Neural progenitor cell (in vitro differentiated cells): Measurements from ENCODE around the gene NDEL1. TPM values are rescaled to one million over a fixed set of nuclear protein-coding genes. Genes with fewer than 3 reads are reported as not detected.

Source experiments
- DNase-seq: peaks from one replicate; pipeline ENCODE4 v3.0.0-alpha.2; 2016; ENCODE audit warnings: low spot score
- H2AFZ ChIP-seq: fragments of 200-600 bp; sonication (generic); replicated peaks from 2 replicates; pipeline ENCODE4 v1.6.1; 2016; ENCODE audit warnings: antibody characterized with exemption
- H3F3A ChIP-seq: fragments of 200-600 bp; sonication (generic); 2 replicates; pipeline ENCODE4 v1.6.1; 2016; ENCODE audit warnings: antibody characterized with exemption, low read depth
- H3K27ac ChIP-seq: fragments of 200-600 bp; sonication (generic); 2 replicates; pipeline ENCODE4 v1.5.1; 2016; ENCODE audit warnings: mild to moderate bottlenecking
- H3K27me3 ChIP-seq: fragments of 200-600 bp; sonication (generic); 2 replicates; pipeline ENCODE4 v1.6.1; 2016; ENCODE audit warnings: mild to moderate bottlenecking, moderate library complexity
- H3K36me3 ChIP-seq: fragments of 200-600 bp; sonication (generic); 2 replicates; pipeline ENCODE4 v1.5.1; 2016
- H3K4me1 ChIP-seq: fragments of 200-600 bp; sonication (generic); 2 replicates; pipeline ENCODE4 v1.6.1; 2016; ENCODE audit warnings: mixed run types
- H3K4me2 ChIP-seq: fragments of 200-600 bp; sonication (generic); 2 replicates; pipeline ENCODE4 v1.6.1; 2016
- H3K4me3 ChIP-seq: fragments of 200-600 bp; sonication (generic); 2 replicates; pipeline ENCODE4 v1.5.1; 2016
- H3K79me2 ChIP-seq: fragments of 200-600 bp; sonication (generic); 2 replicates; pipeline ENCODE4 v1.6.1; 2016; ENCODE audit warnings: low read depth
- H3K9ac ChIP-seq: fragments of 200-600 bp; sonication (generic); 2 replicates; pipeline ENCODE4 v1.6.1; 2016
- H3K9me3 ChIP-seq: fragments of 200-600 bp; sonication (generic); 2 replicates; pipeline ENCODE4 v1.5.1; 2016; ENCODE audit warnings: low read depth
- H4K20me1 ChIP-seq: fragments of 200-600 bp; sonication (generic); 2 replicates; pipeline ENCODE4 v1.6.1; 2016; ENCODE audit warnings: low read depth
- H3K27ac Mint-ChIP-seq: 3 replicates; pipeline ENCODE4 v1.8.0; 2021; ENCODE audit warnings: mixed read lengths
- H3K27me3 Mint-ChIP-seq: 2 replicates; pipeline ENCODE4 v1.8.0; 2022; ENCODE audit warnings: low read depth, mild to moderate bottlenecking, inconsistent platforms, moderate library complexity, mixed read lengths; ENCODE audit not compliant: insufficient read depth
- H3K36me3 Mint-ChIP-seq: 3 replicates; pipeline ENCODE4 v1.8.0; 2021; ENCODE audit warnings: mixed read lengths
- H3K4me1 Mint-ChIP-seq: 3 replicates; pipeline ENCODE4 v1.8.0; 2021; ENCODE audit warnings: mixed read lengths
- H3K4me3 Mint-ChIP-seq: 3 replicates; pipeline ENCODE4 v1.8.0; 2021; ENCODE audit warnings: mild to moderate bottlenecking, moderate library complexity, mixed read lengths
- H3K9me3 Mint-ChIP-seq: 3 replicates; pipeline ENCODE4 v1.8.0; 2020; ENCODE audit warnings: mixed read lengths
- CTCF ChIP-seq: fragments of 200-600 bp; sonication (generic); IDR thresholded peaks from 2 replicates; pipeline ENCODE4 v1.5.1; 2017; ENCODE audit warnings: antibody characterized with exemption, mild to moderate bottlenecking
- EZH2 ChIP-seq: fragments of 200-600 bp; sonication (generic); IDR thresholded peaks from 2 replicates; pipeline ENCODE4 v1.6.1; 2017; ENCODE audit warnings: antibody characterized with exemption, mild to moderate bottlenecking, moderate library complexity
- EZH2phosphoT487 ChIP-seq: fragments of 200-600 bp; sonication (generic); IDR thresholded peaks from 2 replicates; pipeline ENCODE4 v1.6.1; 2017; ENCODE audit warnings: antibody characterized with exemption
- total RNA-seq: library from RNA; depleted of rRNA; stranded (reverse); fragments of >200 nt; gene quantifications from 2 replicates; pipeline ENCODE4 v1.2.3, GENCODE V29; 2015; ENCODE audit warnings: low replicate concordance

Gene NDEL1
- 26.9 and 31.6 TPM in 2 replicates for total RNA-seq

- DNase-seq = peak; percentile 99
- peak within 1 kb of the TSS; percentile 72 for H3K9ac ChIP-seq
- no peaks in the 10 kb centered on the region for H3K27me3 ChIP-seq
- peak within 1 kb of the TSS; percentile 94 for H3K4me3 Mint-ChIP-seq
- H4K20me1 ChIP-seq = peaks cover 17% of the 10 kb centered on the region
- H3K4me2 ChIP-seq = peak within 1 kb of the TSS; percentile 95
- H3K79me2 ChIP-seq = peaks cover 43% of the 10 kb centered on the region
- peaks cover 20% of the 10 kb centered on the region for H3K4me1 Mint-ChIP-seq
- H3K27me3 Mint-ChIP-seq = peaks cover 4% of the 10 kb centered on the region
- peak within 1 kb of the TSS; percentile 71 for H2AFZ ChIP-seq
- H3K27ac ChIP-seq = peak within 1 kb of the TSS; percentile 88
- H3K27ac Mint-ChIP-seq = peak within 1 kb of the TSS; percentile 91
- no peak for TF ChIP-seq EZH2phosphoT487
- TF ChIP-seq CTCF = no peak
- no peak for TF ChIP-seq EZH2
- H3K36me3 Mint-ChIP-seq = peaks cover 9% of the 10 kb centered on the region
- H3K4me3 ChIP-seq = peak within 1 kb of the TSS; percentile 88
- peaks cover 11% of the 10 kb centered on the region for H3K4me1 ChIP-seq
- H3F3A ChIP-seq = peaks cover 17% of the 10 kb centered on the region
- no peaks in the 10 kb centered on the region for H3K9me3 ChIP-seq
- H3K9me3 Mint-ChIP-seq = no peaks in the 10 kb centered on the region
- H3K36me3 ChIP-seq = no peaks in the 10 kb centered on the region
Measured at GRCh38 chr17:8435245-8436168, at the start of gene NDEL1. Gene NDEL1, plus strand, starts transcription at chr17:8435884. Its CDS starts 8,388 bp downstream, at chr17:8444272.

GRCh38 chr17:8386841-8387240 lies 48.8 kb upstream of the NDEL1 start:
- Histone ChIP-seq H3K9me3 (no peaks in the 10 kb centered on the region), H3K36me3 (no peaks in the 10 kb centered on the region), H3K4me2 (no peak overlapping the region), H3K27me3 (no peaks in the 10 kb centered on the region), H3K79me2 (peaks cover 19% of the 10 kb centered on the region), H3F3A (peaks cover 19% of the 10 kb centered on the region), H3K27ac (no peak overlapping the region), H4K20me1 (peaks cover 11% of the 10 kb centered on the region), H3K9ac (no peak overlapping the region), H2AFZ (no peak overlapping the region), H3K4me1 (peaks cover 2% of the 10 kb centered on the region), H3K4me3 (no peak overlapping the region)
- H3K4me3 Mint-ChIP-seq = peak overlapping the region; percentile 30
- H3K36me3 Mint-ChIP-seq = peaks cover 8% of the 10 kb centered on the region
- DNase-seq = no peak
- H3K4me1 Mint-ChIP-seq = peaks cover 18% of the 10 kb centered on the region
- H3K9me3 Mint-ChIP-seq = no peaks in the 10 kb centered on the region
- H3K27me3 Mint-ChIP-seq = no peaks in the 10 kb centered on the region
- H3K27ac Mint-ChIP-seq = peak overlapping the region; percentile 70
- TF ChIP-seq EZH2 (no peak), EZH2phosphoT487 (no peak), CTCF (no peak)

GRCh38 chr17:8387914-8388651 lies 47.6 kb upstream of the NDEL1 start:
- H3K4me1 Mint-ChIP-seq = peaks cover 9% of the 10 kb centered on the region
- TF ChIP-seq CTCF (no peak), EZH2phosphoT487 (no peak), EZH2 (no peak)
- Histone ChIP-seq H3K79me2 (peaks cover 7% of the 10 kb centered on the region), H3K27me3 (no peaks in the 10 kb centered on the region), H3F3A (peaks cover 8% of the 10 kb centered on the region), H3K36me3 (no peaks in the 10 kb centered on the region), H3K4me1 (no peaks in the 10 kb centered on the region), H3K4me2 (no peak overlapping the region), H2AFZ (no peak overlapping the region), H3K4me3 (no peak overlapping the region), H3K27ac (no peak overlapping the region), H3K9me3 (no peaks in the 10 kb centered on the region), H3K9ac (no peak overlapping the region), H4K20me1 (no peaks in the 10 kb centered on the region)
- no peak for DNase-seq
- peaks cover under 1% of the 10 kb centered on the region for H3K36me3 Mint-ChIP-seq
- H3K9me3 Mint-ChIP-seq = no peaks in the 10 kb centered on the region
- H3K27ac Mint-ChIP-seq = peak overlapping the region; percentile 5
- H3K4me3 Mint-ChIP-seq = no peak overlapping the region
- peaks cover under 1% of the 10 kb centered on the region for H3K27me3 Mint-ChIP-seq
